ENCODE results near the gene ERBB4.

DNA sequence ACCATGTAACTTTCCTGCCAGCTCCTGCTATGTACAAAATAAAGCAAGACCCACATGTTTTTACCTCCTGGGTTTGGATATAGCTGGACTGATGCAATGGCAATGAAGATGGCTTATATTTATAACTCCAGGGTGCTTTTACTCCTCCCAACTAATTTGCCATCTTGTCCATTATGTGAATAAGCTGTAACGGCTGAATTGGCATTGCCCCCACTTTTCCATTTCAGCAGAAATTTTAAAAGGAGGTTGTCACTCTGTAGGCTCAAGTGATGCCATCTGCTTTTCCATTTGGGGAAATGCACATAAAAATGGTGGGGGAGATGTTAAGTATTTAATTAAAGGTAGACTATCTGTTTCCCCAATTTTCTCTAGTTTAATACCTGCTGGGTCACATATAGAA is 345.5 kb downstream of the ERBB4 start:
- TF ChIP-seq, protein P1, sequence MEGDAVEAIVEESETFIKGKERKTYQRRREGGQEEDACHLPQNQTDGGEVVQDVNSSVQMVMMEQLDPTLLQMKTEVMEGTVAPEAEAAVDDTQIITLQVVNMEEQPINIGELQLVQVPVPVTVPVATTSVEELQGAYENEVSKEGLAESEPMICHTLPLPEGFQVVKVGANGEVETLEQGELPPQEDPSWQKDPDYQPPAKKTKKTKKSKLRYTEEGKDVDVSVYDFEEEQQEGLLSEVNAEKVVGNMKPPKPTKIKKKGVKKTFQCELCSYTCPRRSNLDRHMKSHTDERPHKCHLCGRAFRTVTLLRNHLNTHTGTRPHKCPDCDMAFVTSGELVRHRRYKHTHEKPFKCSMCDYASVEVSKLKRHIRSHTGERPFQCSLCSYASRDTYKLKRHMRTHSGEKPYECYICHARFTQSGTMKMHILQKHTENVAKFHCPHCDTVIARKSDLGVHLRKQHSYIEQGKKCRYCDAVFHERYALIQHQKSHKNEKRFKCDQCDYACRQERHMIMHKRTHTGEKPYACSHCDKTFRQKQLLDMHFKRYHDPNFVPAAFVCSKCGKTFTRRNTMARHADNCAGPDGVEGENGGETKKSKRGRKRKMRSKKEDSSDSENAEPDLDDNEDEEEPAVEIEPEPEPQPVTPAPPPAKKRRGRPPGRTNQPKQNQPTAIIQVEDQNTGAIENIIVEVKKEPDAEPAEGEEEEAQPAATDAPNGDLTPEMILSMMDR (IDR thresholded peaks at IDR 0.05) = no peak
- TF ChIP-seq POLR2AphosphoS5 (IDR thresholded peaks at IDR 0.05) (no peak), POLR2A (IDR thresholded peaks at IDR 0.05) (no peak), EP300 (IDR thresholded peaks at IDR 0.05; ENCODE audit: low read depth) (no peak)

Measured in transverse colon (tissue), 4 donors.